K562 (cell line): ENCODE results near the gene COP1. TPM values are rescaled to one million over a fixed set of nuclear protein-coding genes. Genes with fewer than 3 reads are reported as not detected.

Experiments used
- ATAC-seq: fragments of 200-7000 bp; cut with Tn5 transposase; 3 replicates; pipeline ENCODE4 v1.9.1; 2020; ENCODE audit warnings: moderate library complexity
- BruUV-seq: library from RNA; stranded (reverse); fragments of 400-500 nt; replicated peaks from 2 replicates; lab custom pipeline; 2021; lab: Mats Ljungman, UMichigan
- CTCF ChIA-PET: fragments of 300-600 bp; formaldehyde crosslinking; extraction: SDS; loops from one replicate; lab custom pipeline; 2021; ENCODE audit warnings: low intra/inter-chr PET ratio; lab: Yijun Ruan, JAX
- POLR2A ChIA-PET: fragments of 300-600, 350-650 bp; sonication (Branson Sonifier 250); formaldehyde crosslinking; extraction: SDS; loops from one replicate; lab custom pipeline; 2021; ENCODE audit warnings: antibody characterized with exemption, inconsistent platforms; lab: Yijun Ruan, JAX
- DNase-seq, 4 experiments: peaks; one replicate each; pipeline versions ENCODE4 v3.0.0 to v3.0.0-alpha.2; 2011 to 2018; ENCODE audit warnings: low spot score in 3 of 4, mixed read lengths in 3 of 4; ENCODE audit errors: extremely low read depth in 1 of 4
- FAIRE-seq: peaks from 2 replicates; lab custom pipeline; 2011; peaks lifted over from hg19 to GRCh38; lab: Jason Lieb, UNC
- H2AFZ ChIP-seq: 2 replicates; pipeline ENCODE4 v1.6.0; 2011; ENCODE audit warnings: low read depth, low read length, control low read depth, inconsistent platforms
- H3K27ac ChIP-seq: fragments of 200-600 bp; 3 replicates; pipeline ENCODE4 v1.8.0; 2011; ENCODE audit warnings: low read depth, mild to moderate bottlenecking, control low read depth, inconsistent platforms, low read length, moderate library complexity, mixed read lengths; ENCODE audit errors: extremely low read depth
- H3K27me3 ChIP-seq, 2 experiments: fragments of 300-600 bp in 1 of 2; 2 replicates in 1 of 2; 3 replicates in 1 of 2; pipeline versions ENCODE4 v1.6.0 to v1.8.0; 2011; ENCODE audit warnings: inconsistent platforms in 2 of 2, low read length in 2 of 2, mild to moderate bottlenecking in 1 of 2, mixed read lengths in 1 of 2, moderate library complexity in 1 of 2; ENCODE audit not compliant: control insufficient read depth in 2 of 2, insufficient read depth in 2 of 2
- H3K36me3 ChIP-seq: fragments of 300-600 bp; 3 replicates; pipeline ENCODE4 v1.8.0; 2011; ENCODE audit warnings: mild to moderate bottlenecking, low read length, inconsistent platforms; ENCODE audit not compliant: control insufficient read depth, insufficient read depth
- H3K4me1 ChIP-seq, 2 experiments: fragments of 200-600 bp in 1 of 2; replicated peaks in 1 of 2; 2 replicates in 1 of 2; 3 replicates in 1 of 2; pipeline versions ENCODE4 v1.5.1 to v1.8.0; 2011; ENCODE audit warnings: inconsistent platforms in 2 of 2, low read length in 2 of 2, mild to moderate bottlenecking in 1 of 2, mixed read lengths in 1 of 2, moderate library complexity in 1 of 2; ENCODE audit not compliant: control insufficient read depth in 2 of 2, insufficient read depth in 2 of 2
- H3K4me2 ChIP-seq: 2 replicates; pipeline ENCODE4 v1.6.1; 2011; ENCODE audit warnings: low read length, control low read depth, inconsistent platforms, mixed read lengths; ENCODE audit not compliant: insufficient read depth
- H3K4me3 ChIP-seq: fragments of 200-600 bp; sonication (generic), shearing (Covaris generic); 2 replicates; pipeline ENCODE4 v1.5.1; 2016; ENCODE audit warnings: control low read depth, inconsistent platforms
- H3K79me2 ChIP-seq: fragments of 200-600 bp; 3 replicates; pipeline ENCODE4 v1.8.0; 2011; ENCODE audit warnings: low read length, inconsistent platforms; ENCODE audit not compliant: control insufficient read depth, insufficient read depth
- H3K9ac ChIP-seq, 2 experiments: 2 replicates each; pipeline versions ENCODE4 v1.6.0 to v1.6.1; 2011; ENCODE audit warnings: low read depth in 2 of 2, low read length in 2 of 2, control low read depth in 1 of 2, inconsistent platforms in 1 of 2, mild to moderate bottlenecking in 1 of 2, mixed read lengths in 1 of 2; ENCODE audit not compliant: insufficient read depth in 1 of 2
- H3K9me1 ChIP-seq: one replicate; pipeline ENCODE4 v1.6.0; 2011; ENCODE audit warnings: inconsistent platforms, mild to moderate bottlenecking, low read length, moderate library complexity; ENCODE audit not compliant: control insufficient read depth, insufficient read depth
- H3K9me3 ChIP-seq: replicated peaks from 2 replicates; pipeline ENCODE4 v1.5.1; 2011; ENCODE audit warnings: low read depth, low read length, inconsistent platforms; ENCODE audit not compliant: control insufficient read depth, insufficient read depth
- H4K20me1 ChIP-seq: replicated peaks from 2 replicates; pipeline ENCODE4 v1.6.1; 2011; ENCODE audit warnings: low read length, inconsistent platforms, mixed read lengths; ENCODE audit not compliant: control insufficient read depth, insufficient read depth
- ARID1B ChIP-seq: fragments of 450-650 bp; IDR thresholded peaks from 2 replicates; pipeline ENCODE4 v1.6.1; 2016; ENCODE audit warnings: antibody characterized with exemption, mild to moderate bottlenecking, inconsistent platforms
- BRD9 ChIP-seq: fragments of 450-650 bp; IDR thresholded peaks from 2 replicates; pipeline ENCODE4 v1.6.1; 2018; ENCODE audit warnings: low read depth; ENCODE audit not compliant: partially characterized antibody
- HBP1 ChIP-seq: fragments of 450-650 bp; formaldehyde crosslinking; IDR thresholded peaks from 2 replicates; pipeline ENCODE4 v1.4.0; 2022; ENCODE audit warnings: missing genetic modification characterization
- RB1 ChIP-seq: fragments of 450-650 bp; IDR thresholded peaks from 2 replicates; pipeline ENCODE4 v1.6.1; 2017; ENCODE audit warnings: low read depth, mild to moderate bottlenecking
- SMARCC2 ChIP-seq: fragments of 450-650 bp; IDR thresholded peaks from 2 replicates; pipeline ENCODE4 v1.6.1; 2017; ENCODE audit warnings: antibody characterized with exemption, moderate library complexity, mild to moderate bottlenecking, low read depth
- U2AF1 ChIP-seq: fragments of 200-400 bp; formaldehyde crosslinking; optimal IDR thresholded peaks from 2 replicates; pipeline ENCODE3; 2017; ENCODE audit warnings: mild to moderate bottlenecking, low read depth, low read length, moderate library complexity
- ZFX ChIP-seq: sonication (generic); formaldehyde crosslinking; IDR thresholded peaks from 2 replicates; pipeline ENCODE4 v1.8.0; 2022; ENCODE audit warnings: mild to moderate bottlenecking, missing genetic modification reagents, moderate library complexity
- ZMIZ1 ChIP-seq, 2 experiments: fragments of 150-350 bp in 1 of 2; IDR thresholded peaks; 2 replicates each; pipeline ENCODE4 v1.6.1; 2012 to 2016; ENCODE audit warnings: low read depth in 2 of 2, low read length in 2 of 2, mild to moderate bottlenecking in 1 of 2, moderate library complexity in 1 of 2
- ZNF644 ChIP-seq: fragments of 200-800 bp; sonication (Bioruptor generic); IDR thresholded peaks from 2 replicates; pipeline ENCODE4 v1.6.1; 2016; ENCODE audit warnings: low read depth, missing genetic modification characterization, missing compliant biosample characterization
- WGBS: fragments of 100-300 bp; shearing (Covaris generic); methylation state at CpG from one replicate; pipeline ENCODE4 v1.1.6; 2016; ENCODE audit warnings: low coverage, mixed read lengths; ENCODE audit not compliant: insufficient coverage; ENCODE audit errors: missing lambda C conversion rate; 5-methylcytosine and 5-hydroxymethylcytosine counted together
- in situ Hi-C: fragments of 300-500 bp; cut with MboI; formaldehyde crosslinking; loops from 4 replicates; pipeline ENCODE4 v1.15.0; 2018; ENCODE audit warnings: inconsistent platforms, mixed read lengths
- intact Hi-C: fragments of 100-400 bp; cut with micrococcal nuclease; formaldehyde crosslinking; loops from 2 replicates; pipeline ENCODE4 v1.14.2; 2022
- polyA plus RNA-seq, 8 experiments: library from polyadenylated mRNA; depleted of rRNA in 4 of 8; stranded (reverse) in 5 of 8; unstranded in 3 of 8; fragments of >200 nt; fragmentation: Nextera tagmentation in 2 of 8; fragmentation: Illumina TruSeq in 1 of 8; extraction: Ambion mirVana in 2 of 8; extraction: Trizol in 1 of 8; gene quantifications; 2 replicates each; pipeline versions ENCODE4 v1.2.1 to v1.2.3, GENCODE V29; 2011 to 2014; ENCODE audit warnings: inconsistent platforms in 1 of 8, missing spikeins in 1 of 8
- total RNA-seq, 7 experiments: library from RNA; depleted of rRNA in 6 of 7; stranded (reverse); fragments of >200 nt in 6 of 7; fragmentation: Illumina TruSeq in 2 of 7; extraction: Trizol in 2 of 7; gene quantifications; 2 replicates each; pipeline versions ENCODE4 v1.2.1 to v1.2.3, GENCODE V29; 2011 to 2021; ENCODE audit warnings: low replicate concordance in 1 of 7

COP1 gene
- total and polyA plus RNA-seq, 9 of the 15 experiments (the other 6 are each of a cell fraction or from before 2014, with no cell fraction given): 25.8 to 77.7 (median 58.6) TPM

GRCh38 chr1:176211396-176212165, 4.5 kb upstream of the COP1 start (continued):
- TF ChIP-seq ZMIZ1 (IDR thresholded peaks at IDR 0.05; ENCODE audit: low read depth in 2 of 2, low read length in 2 of 2) (no peak), ARID1B (no peak), RB1 (no peak)

GRCh38 chr1:176208034-176208433, 948 bp upstream of the COP1 start:
- Histone ChIP-seq H3K4me1 (peaks cover 4 to 19% of the 10 kb centered on the region in 2 experiments; a peak in 3 of 5 replicates), H3K9me1 (no peaks in the 10 kb centered on the region), H2AFZ (peak overlapping the region; percentile 98), H3K4me3 (peak overlapping the region; percentile 85), H3K9me3 (no peaks in the 10 kb centered on the region), H3K79me2 (peaks cover 55% of the 10 kb centered on the region), H3K27me3 (no peaks in the 10 kb centered on the region), H4K20me1 (peaks cover 9% of the 10 kb centered on the region; the same call in 1 of the 2 replicates), H3K9ac (peak overlapping the region; percentile 89 to 93), H3K4me2 (peak overlapping the region; percentile 96), H3K27ac (peak overlapping the region; percentile 91), H3K36me3 (no peaks in the 10 kb centered on the region)
- TF ChIP-seq BRD9 (peak; percentile 12), HBP1 (CRISPR knock-in tag) (no peak), SMARCC2 (0 out of 2 replicates have a peak, but pooled peaks have one; percentile 41), ZNF644 (tag) (0 out of 2 replicates have a peak, but pooled peaks have one; percentile 43), U2AF1 (no peak), ZFX (peak; percentile 49)
- BruUV-seq: TSS peak; percentile 88
- no peak for ATAC-seq
- WGBS: 5% methylated on average over 9 of the region's 9 CpGs
- intact Hi-C loops: loop anchor here (5.0 kb wide), 1 partner anchor 91 kb away; no protein-coding TSS in a partner anchor
- FAIRE-seq: no peak
- ChIA-PET CTCF (interaction anchor here (0.7 kb wide), 1 partner anchor 9 kb away, joined by 3 read pairs; no protein-coding TSS in a partner anchor), POLR2A (interaction anchor here (0.6 to 1.8 kb wide), 13 partner anchors 9 to 274 kb away, joined by 3 to 12 read pairs (median 4); no protein-coding TSS in a partner anchor)
- in situ Hi-C loops: no loop called here
- DNase-seq: peak in 1 of 4 experiments; percentile 17
